H1 (cell line): ENCODE measurements around the gene RAB40C. TPM values are rescaled to one million over a fixed set of nuclear protein-coding genes. Genes with fewer than 3 reads are reported as not detected.

Experiments
- BCL11A ChIP-seq, 2 experiments: IDR thresholded peaks; one replicate each; pipeline ENCODE4 v1.6.1; 2011; ENCODE audit warnings: low read depth in 2 of 2, low read length in 2 of 2, mild to moderate bottlenecking in 2 of 2
- polyA plus RNA-seq, 7 experiments: library from polyadenylated mRNA; depleted of rRNA in 3 of 7; stranded (reverse) in 5 of 7; unstranded in 2 of 7; fragments of >200 nt in 5 of 7; fragments of 200-250 nt in 2 of 7; gene quantifications; 1 replicate in 5 of 7; 2 replicates in 1 of 7; 4 replicates in 1 of 7; pipeline versions ENCODE4 v1.2.1 to v1.2.3, GENCODE V29; 2011 to 2013; ENCODE audit warnings: missing spikeins in 2 of 7, mixed read lengths in 2 of 7
- total RNA-seq: library from RNA; stranded (reverse); fragmentation: NEBNext Ultra II Directional; extraction: Animal tissue kit (Norgen Biotek cat#: 25700); gene quantifications from 2 replicates; pipeline ENCODE4 v1.2.1, GENCODE V29; 2021
- TF ChIP-seq, protein P1 (sequence below): fragments of 300-600 bp; sonication (generic); IDR thresholded peaks from 2 replicates; pipeline ENCODE4 v1.7.1; 2012; ENCODE audit warnings: low read length, moderate library complexity, mild to moderate bottlenecking, inconsistent platforms; ENCODE audit not compliant: insufficient replicate concordance
- TF ChIP-seq, protein P2 (sequence below), 3 experiments: IDR thresholded peaks; 1 replicate in 2 of 3; 2 replicates in 1 of 3; pipeline versions ENCODE4 v1.5.1 to v1.6.1; 2011; ENCODE audit warnings: low read length in 3 of 3, mild to moderate bottlenecking in 3 of 3, inconsistent platforms in 2 of 3, low read depth in 1 of 3, moderate library complexity in 1 of 3; ENCODE audit not compliant: insufficient read depth in 1 of 3; ENCODE audit errors: control extremely low read depth in 1 of 3

Gene RAB40C
- total and polyA plus RNA-seq, 2 of the 8 experiments (the other 6 are each of a cell fraction or from before 2014, with no cell fraction given): 13.9 to 15.6 TPM

DNA sequence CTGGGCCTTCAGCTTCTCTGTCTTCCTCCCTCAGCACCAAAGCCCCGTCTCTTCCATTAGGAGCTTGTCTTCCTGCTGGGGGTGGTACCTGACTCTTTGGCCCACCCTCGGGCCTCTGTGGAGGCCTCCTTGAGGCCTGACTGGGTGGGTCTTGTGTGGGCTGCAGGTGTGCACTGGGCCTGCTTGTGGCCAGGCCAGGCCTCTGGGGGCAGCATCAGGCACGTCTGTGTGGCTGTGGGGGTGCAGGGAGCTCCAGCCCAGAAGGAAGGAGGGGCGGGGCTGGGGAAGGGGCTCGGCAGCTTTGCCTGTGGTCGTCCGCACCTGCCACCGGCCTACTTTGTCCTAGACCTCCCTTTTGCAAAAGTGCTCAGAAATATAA, 13.1 kb upstream of the RAB40C start (continued):
- TF ChIP-seq, protein P1, sequence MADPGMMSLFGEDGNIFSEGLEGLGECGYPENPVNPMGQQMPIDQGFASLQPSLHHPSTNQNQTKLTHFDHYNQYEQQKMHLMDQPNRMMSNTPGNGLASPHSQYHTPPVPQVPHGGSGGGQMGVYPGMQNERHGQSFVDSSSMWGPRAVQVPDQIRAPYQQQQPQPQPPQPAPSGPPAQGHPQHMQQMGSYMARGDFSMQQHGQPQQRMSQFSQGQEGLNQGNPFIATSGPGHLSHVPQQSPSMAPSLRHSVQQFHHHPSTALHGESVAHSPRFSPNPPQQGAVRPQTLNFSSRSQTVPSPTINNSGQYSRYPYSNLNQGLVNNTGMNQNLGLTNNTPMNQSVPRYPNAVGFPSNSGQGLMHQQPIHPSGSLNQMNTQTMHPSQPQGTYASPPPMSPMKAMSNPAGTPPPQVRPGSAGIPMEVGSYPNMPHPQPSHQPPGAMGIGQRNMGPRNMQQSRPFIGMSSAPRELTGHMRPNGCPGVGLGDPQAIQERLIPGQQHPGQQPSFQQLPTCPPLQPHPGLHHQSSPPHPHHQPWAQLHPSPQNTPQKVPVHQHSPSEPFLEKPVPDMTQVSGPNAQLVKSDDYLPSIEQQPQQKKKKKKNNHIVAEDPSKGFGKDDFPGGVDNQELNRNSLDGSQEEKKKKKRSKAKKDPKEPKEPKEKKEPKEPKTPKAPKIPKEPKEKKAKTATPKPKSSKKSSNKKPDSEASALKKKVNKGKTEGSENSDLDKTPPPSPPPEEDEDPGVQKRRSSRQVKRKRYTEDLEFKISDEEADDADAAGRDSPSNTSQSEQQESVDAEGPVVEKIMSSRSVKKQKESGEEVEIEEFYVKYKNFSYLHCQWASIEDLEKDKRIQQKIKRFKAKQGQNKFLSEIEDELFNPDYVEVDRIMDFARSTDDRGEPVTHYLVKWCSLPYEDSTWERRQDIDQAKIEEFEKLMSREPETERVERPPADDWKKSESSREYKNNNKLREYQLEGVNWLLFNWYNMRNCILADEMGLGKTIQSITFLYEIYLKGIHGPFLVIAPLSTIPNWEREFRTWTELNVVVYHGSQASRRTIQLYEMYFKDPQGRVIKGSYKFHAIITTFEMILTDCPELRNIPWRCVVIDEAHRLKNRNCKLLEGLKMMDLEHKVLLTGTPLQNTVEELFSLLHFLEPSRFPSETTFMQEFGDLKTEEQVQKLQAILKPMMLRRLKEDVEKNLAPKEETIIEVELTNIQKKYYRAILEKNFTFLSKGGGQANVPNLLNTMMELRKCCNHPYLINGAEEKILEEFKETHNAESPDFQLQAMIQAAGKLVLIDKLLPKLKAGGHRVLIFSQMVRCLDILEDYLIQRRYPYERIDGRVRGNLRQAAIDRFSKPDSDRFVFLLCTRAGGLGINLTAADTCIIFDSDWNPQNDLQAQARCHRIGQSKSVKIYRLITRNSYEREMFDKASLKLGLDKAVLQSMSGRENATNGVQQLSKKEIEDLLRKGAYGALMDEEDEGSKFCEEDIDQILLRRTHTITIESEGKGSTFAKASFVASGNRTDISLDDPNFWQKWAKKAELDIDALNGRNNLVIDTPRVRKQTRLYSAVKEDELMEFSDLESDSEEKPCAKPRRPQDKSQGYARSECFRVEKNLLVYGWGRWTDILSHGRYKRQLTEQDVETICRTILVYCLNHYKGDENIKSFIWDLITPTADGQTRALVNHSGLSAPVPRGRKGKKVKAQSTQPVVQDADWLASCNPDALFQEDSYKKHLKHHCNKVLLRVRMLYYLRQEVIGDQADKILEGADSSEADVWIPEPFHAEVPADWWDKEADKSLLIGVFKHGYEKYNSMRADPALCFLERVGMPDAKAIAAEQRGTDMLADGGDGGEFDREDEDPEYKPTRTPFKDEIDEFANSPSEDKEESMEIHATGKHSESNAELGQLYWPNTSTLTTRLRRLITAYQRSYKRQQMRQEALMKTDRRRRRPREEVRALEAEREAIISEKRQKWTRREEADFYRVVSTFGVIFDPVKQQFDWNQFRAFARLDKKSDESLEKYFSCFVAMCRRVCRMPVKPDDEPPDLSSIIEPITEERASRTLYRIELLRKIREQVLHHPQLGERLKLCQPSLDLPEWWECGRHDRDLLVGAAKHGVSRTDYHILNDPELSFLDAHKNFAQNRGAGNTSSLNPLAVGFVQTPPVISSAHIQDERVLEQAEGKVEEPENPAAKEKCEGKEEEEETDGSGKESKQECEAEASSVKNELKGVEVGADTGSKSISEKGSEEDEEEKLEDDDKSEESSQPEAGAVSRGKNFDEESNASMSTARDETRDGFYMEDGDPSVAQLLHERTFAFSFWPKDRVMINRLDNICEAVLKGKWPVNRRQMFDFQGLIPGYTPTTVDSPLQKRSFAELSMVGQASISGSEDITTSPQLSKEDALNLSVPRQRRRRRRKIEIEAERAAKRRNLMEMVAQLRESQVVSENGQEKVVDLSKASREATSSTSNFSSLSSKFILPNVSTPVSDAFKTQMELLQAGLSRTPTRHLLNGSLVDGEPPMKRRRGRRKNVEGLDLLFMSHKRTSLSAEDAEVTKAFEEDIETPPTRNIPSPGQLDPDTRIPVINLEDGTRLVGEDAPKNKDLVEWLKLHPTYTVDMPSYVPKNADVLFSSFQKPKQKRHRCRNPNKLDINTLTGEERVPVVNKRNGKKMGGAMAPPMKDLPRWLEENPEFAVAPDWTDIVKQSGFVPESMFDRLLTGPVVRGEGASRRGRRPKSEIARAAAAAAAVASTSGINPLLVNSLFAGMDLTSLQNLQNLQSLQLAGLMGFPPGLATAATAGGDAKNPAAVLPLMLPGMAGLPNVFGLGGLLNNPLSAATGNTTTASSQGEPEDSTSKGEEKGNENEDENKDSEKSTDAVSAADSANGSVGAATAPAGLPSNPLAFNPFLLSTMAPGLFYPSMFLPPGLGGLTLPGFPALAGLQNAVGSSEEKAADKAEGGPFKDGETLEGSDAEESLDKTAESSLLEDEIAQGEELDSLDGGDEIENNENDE: no peak
- no peak for TF ChIP-seq BCL11A (IDR thresholded peaks at IDR 0.05; ENCODE audit: low read depth in 2 of 2, low read length in 2 of 2)
- TF ChIP-seq, protein P2, sequence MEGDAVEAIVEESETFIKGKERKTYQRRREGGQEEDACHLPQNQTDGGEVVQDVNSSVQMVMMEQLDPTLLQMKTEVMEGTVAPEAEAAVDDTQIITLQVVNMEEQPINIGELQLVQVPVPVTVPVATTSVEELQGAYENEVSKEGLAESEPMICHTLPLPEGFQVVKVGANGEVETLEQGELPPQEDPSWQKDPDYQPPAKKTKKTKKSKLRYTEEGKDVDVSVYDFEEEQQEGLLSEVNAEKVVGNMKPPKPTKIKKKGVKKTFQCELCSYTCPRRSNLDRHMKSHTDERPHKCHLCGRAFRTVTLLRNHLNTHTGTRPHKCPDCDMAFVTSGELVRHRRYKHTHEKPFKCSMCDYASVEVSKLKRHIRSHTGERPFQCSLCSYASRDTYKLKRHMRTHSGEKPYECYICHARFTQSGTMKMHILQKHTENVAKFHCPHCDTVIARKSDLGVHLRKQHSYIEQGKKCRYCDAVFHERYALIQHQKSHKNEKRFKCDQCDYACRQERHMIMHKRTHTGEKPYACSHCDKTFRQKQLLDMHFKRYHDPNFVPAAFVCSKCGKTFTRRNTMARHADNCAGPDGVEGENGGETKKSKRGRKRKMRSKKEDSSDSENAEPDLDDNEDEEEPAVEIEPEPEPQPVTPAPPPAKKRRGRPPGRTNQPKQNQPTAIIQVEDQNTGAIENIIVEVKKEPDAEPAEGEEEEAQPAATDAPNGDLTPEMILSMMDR (IDR thresholded peaks at IDR 0.05; ENCODE audit: control extremely low read depth in 1 of 3, insufficient read depth in 1 of 3, low read depth in 1 of 3, low read length in 3 of 3): peak in 2 of 3 experiments; percentile 51 to 57; a peak in 3 of 4 replicates
